ENCODE results near the gene KAT7. TPM values are rescaled to one million over a fixed set of nuclear protein-coding genes. Genes with fewer than 3 reads are reported as not detected.

KAT7 gene
- total and polyA plus RNA-seq, 2 of the 8 experiments (the other 6 are each of a cell fraction or from before 2014, with no cell fraction given): 90.9 to 139 TPM

- TF ChIP-seq, protein P1, sequence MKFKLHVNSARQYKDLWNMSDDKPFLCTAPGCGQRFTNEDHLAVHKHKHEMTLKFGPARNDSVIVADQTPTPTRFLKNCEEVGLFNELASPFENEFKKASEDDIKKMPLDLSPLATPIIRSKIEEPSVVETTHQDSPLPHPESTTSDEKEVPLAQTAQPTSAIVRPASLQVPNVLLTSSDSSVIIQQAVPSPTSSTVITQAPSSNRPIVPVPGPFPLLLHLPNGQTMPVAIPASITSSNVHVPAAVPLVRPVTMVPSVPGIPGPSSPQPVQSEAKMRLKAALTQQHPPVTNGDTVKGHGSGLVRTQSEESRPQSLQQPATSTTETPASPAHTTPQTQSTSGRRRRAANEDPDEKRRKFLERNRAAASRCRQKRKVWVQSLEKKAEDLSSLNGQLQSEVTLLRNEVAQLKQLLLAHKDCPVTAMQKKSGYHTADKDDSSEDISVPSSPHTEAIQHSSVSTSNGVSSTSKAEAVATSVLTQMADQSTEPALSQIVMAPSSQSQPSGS (IDR thresholded peaks at IDR 0.05; ENCODE audit: low read length): no peak
- TF ChIP-seq SAP30 (IDR thresholded peaks at IDR 0.05; ENCODE audit: insufficient read depth, insufficient replicate concordance, low read length) (no peak), GABPA (IDR thresholded peaks at IDR 0.05; ENCODE audit: borderline replicate concordance, insufficient read depth, low read length) (no peak), MAFK (IDR thresholded peaks at IDR 0.05; ENCODE audit: low read depth, low read length) (no peak), MAX (IDR thresholded peaks at IDR 0.05) (no peak), TEAD4 (IDR thresholded peaks at IDR 0.05; ENCODE audit: low read depth, low read length) (no peak)
These were observed 81.8 kb downstream of the KAT7 start (continued) for GRCh38 chr17:49870298-49870697.

Measured in H1 (cell line).